ENCODE results near the gene DPF1.
A peak's percentile ranks its signal among the peaks of the same experiment; 100 is the strongest.

Gene DPF1

GRCh38 chr19:38180071-38180470 lies 44.0 kb downstream of the DPF1 start:
- no peak for TF ChIP-seq CTCF (conservative IDR thresholded peaks at IDR 0.05; ENCODE audit: low read length)
- no peak for DNase-seq (ENCODE audit: low read depth)
- H3K4me3 ChIP-seq (ENCODE audit: low read length), result no peak overlapping the region

GRCh38 chr19:38175422-38175821 lies 48.6 kb downstream of the DPF1 start:
- H3K4me3 ChIP-seq (ENCODE audit: low read length), result no peak overlapping the region
- no peak for TF ChIP-seq CTCF (conservative IDR thresholded peaks at IDR 0.05; ENCODE audit: low read length)
- no peak for DNase-seq (ENCODE audit: low read depth)

- no peak overlapping the region for H3K4me3 ChIP-seq (ENCODE audit: low read length)
- peak; percentile 84 for DNase-seq (ENCODE audit: low read depth)
- no peak for TF ChIP-seq CTCF (conservative IDR thresholded peaks at IDR 0.05; ENCODE audit: low read length)
These were observed 50.6 kb downstream of the DPF1 start for GRCh38 chr19:38173291-38174041.

- DNase-seq (ENCODE audit: low read depth), result no peak
- H3K4me3 ChIP-seq (ENCODE audit: low read length), result no peak overlapping the region
- no peak for TF ChIP-seq CTCF (conservative IDR thresholded peaks at IDR 0.05; ENCODE audit: low read length)
These were observed 52.0 kb downstream of the DPF1 start for GRCh38 chr19:38172001-38172400.

- TF ChIP-seq CTCF (conservative IDR thresholded peaks at IDR 0.05; ENCODE audit: low read length), result no peak
- no peak for DNase-seq (ENCODE audit: low read depth)
- H3K4me3 ChIP-seq (ENCODE audit: low read length), result no peak overlapping the region
These were observed 53.7 kb downstream of the DPF1 start for GRCh38 chr19:38170334-38170733.

- H3K4me3 ChIP-seq (ENCODE audit: low read length), result no peak overlapping the region
- TF ChIP-seq CTCF (conservative IDR thresholded peaks at IDR 0.05; ENCODE audit: low read length), result no peak
- no peak for DNase-seq (ENCODE audit: low read depth)
These were observed 55.4 kb downstream of the DPF1 start for GRCh38 chr19:38168637-38169036.

- TF ChIP-seq CTCF (conservative IDR thresholded peaks at IDR 0.05; ENCODE audit: low read length), result no peak
These were observed 58.7 kb downstream of the DPF1 start for GRCh38 chr19:38165335-38165734.

More at GRCh38 chr19:38165335-38165734, 58.7 kb downstream of the DPF1 start:
- H3K4me3 ChIP-seq (ENCODE audit: low read length), result no peak overlapping the region
- DNase-seq (ENCODE audit: low read depth), result no peak
